COLO668 (cell line): ENCODE results near the gene SLC35F6.
"Not testable (repeated sequence)": the region's sequence is repeated elsewhere in the genome, so short reads cannot be mapped to it uniquely, and the experiment has no call there.

Source experiments
- DNase-seq: peaks from one replicate; lab custom pipeline; 2025; ENCODE audit not compliant: unreplicated experiment; lab: John Stamatoyannopoulos, UW

The SLC35F6 gene

DNA sequence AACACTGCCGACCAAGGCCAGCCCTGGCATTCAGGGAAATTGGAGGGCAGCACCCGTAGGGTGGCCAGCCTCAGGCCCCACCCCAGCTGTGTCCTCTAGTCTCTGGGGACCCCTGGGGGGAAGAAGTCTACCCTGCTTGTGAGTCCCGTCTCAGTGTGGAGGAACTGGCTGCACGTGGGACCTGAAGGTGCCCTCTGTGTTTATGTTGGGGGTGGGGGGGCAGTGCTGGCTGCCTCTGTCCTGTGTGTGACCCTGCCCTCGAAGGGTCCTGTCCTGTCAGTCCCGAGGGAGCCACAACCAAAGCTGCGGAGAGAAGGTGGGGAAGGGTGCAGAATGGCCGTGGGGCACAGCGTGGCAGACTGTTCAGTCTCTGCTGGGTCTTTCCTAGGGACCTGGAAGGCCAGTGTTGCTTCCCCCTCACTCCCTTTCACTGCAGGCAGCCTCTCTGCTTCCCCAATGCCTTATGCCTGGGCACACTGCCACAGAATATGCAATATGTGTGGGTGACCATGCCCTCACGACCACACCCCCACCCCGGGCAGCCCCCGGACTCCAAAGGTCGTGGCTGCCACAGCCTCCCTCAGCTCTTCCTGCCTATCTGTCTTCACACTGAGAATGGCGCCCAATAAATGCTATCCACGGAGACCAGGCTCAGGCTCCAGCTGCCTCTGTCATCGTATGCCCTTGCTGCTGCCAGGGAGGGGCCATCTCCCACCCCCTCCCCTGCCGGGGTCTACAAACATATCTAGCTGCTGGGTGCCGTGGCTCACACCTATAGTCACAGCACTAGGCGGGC, 33.3 kb upstream of the SLC35F6 start:
- DNase-seq = no peak

DNA sequence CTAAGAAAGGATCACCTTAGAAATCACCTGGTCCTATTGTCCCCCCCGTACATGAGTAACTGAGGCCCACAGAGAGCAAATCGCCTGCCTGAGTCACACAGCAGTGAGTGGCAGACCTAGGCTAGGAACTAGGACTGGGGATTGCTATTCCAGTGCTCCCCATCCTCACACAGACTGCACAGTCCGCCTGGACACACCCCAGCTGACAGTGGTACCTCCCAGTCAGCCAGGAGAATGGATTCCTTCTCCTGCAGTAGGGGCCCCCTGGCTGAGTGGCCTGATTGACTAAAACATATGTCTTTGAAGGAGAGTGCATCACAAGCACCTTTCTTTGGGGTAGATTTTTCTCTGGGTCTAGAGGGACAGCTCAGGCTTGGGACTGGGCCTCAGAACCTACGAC, 32.4 kb upstream of the SLC35F6 start:
- no peak for DNase-seq

DNA sequence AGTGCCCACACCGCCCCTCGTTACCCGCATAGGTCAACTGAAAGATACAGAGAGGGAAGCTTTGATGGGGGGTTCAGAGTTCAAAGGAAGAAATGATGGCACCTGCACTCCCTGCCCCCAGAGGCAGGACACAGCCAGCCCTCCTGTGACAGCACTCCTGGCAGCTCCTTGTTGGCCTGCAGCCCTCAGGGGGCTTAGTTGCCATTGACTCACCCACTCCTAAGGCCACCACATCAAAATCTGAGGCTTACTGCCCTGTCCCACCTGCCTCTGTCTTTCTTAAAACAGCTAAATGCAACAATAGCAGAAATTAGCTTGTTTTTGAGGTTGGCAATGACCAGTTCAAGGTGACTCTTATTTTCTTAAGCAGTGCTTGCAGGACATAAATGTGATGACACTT, 31.6 kb upstream of the SLC35F6 start:
- DNase-seq = no peak

DNA sequence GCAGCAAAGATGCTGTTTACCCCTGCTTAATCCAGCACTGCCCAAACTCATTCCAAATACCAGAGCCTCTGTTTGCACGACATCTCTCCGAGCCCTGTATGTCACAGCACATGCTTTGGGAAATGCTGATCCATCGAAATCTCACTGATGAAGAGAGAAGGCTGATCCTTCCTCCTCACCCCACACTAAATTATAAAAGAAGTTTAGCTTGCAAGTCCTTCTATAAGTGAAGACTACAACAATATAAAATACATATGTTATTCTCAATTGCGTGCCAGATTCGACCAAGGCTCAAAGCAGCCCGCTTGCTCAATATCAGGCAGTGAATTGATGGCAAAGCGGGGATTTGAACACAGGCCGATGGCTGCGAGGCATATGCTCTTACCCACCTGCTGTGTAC, 30.7 kb upstream of the SLC35F6 start:
- DNase-seq = no peak

DNA sequence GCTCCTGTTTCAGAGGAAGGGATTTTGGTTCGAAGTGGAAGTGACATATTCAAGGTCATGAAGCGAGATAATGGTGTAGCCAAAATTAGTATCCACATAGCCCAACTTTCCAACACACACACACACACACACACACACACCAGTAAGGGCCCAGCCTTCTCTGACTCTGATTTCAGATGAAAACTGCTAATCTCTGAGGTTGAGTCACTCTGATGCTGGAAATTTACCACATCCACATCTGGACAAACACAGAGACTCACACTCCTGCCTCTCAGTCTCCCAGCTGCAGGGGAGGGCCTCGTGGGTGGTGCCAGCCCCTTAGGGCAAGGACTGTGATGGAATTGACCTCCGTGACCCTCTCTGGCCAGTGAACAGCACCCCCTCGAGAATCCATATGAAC, 29.0 kb upstream of the SLC35F6 start:
- no peak for DNase-seq

DNA sequence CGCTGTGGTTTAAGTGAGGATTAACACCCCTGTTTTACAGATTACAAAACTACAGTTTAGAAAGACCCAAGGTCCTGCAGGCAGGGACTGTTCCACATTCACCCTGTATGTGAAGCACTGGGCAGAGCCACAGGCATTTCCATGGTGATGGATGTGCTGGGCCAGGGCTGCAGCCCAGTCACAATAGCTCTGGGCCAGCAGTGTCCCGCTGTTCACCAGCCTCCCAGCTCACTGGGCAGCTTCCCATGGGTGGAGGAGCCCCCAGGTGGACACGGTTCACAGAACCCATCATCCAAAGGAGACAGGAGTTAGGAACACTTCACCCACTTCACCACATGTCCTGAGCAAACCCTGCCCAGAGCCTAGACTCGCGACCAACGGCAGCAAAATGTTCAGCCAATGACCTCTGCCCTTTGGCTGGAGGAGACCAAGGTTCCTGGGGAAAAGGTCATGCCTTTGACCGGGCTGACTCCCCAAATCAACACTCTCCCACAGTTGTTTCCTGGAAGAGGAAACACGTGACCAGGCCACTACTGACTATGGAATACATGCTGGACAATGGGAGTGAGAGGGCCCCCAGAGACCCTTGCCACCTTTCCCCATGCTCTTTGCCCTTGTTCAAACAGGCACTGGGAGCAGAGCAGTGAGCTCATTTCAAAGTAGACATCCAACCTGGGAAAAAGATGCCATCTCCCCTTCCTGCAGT, 28.0 kb upstream of the SLC35F6 start:
- no peak for DNase-seq

DNA sequence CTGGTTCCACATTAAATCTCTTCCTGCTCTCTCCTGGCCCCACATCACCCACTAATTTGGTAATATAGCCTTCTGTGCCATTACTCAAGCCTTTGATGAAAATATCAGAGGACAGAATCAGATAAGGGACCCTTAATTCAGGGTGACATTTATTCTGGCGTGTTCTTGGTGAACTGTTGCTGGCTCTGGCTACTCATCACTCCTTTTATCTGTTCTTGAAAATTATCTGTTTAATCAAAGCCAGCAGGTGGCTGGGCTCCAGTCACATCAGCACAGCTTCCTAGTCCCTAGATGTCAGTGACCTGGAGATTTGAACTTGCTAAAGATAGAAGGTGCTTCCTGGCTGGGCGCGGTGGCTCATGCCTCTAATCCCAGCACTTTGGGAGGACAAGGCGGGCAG, 26.9 kb upstream of the SLC35F6 start:
- no peak for DNase-seq

DNA sequence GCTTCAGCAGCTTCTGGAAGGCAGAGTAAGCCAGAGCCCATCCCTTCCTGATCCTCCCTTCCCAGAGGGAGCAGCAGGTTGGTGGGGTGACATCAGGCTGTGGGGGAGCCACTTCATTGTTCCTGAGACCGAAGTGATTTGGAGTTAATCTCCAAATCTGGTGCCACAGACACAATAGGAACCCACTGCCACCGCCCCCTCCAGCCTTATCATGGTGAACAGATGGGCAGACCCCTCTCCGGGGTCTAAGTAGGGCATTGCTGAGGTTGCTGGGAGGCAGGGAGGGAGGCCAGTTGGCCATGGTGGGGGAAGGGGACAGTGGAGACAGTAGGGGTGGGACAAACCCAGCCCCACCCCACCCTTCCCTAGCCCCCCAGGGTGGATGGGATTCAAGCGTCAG, 25.6 kb upstream of the SLC35F6 start:
- DNase-seq = no peak

DNA sequence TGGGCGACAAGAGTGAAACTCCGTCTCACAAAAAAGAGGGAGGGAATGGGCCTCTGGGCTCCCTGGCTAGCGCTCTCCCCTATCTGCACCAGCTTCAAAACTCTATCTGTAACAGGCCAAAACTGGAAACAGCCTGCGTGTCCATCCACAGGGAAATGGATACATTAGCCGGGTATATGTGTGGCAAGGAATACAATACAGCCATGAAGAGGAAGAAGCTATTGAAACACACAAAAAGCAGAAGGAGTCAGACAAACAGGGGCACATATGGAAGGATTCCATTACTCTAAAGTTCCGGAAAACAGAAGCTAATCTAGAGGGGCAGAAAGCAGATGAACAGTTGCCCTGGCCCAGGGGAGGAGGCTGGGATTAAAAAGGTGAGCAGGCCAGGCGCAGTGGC, 24.6 kb upstream of the SLC35F6 start:
- DNase-seq = no peak

DNA sequence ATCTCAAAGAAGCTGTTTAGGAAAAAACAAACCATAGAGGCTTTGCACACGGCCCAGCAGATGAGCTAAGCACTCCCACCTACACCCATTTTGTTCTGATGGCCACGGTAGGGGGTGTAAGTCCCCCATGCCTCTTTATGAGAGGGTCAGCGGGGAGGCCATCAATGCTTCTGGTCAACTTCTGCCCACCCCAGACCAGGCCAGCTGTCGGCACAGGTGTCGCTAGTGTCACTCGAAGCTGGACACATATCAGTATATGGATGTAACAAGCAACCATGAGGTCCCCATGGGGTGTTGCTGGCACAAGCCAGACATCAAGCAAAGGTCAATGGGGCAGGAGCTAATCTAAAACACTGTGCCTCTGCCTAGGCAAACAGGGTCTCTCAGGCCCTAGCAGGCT, 23.7 kb upstream of the SLC35F6 start:
- no peak for DNase-seq

DNA sequence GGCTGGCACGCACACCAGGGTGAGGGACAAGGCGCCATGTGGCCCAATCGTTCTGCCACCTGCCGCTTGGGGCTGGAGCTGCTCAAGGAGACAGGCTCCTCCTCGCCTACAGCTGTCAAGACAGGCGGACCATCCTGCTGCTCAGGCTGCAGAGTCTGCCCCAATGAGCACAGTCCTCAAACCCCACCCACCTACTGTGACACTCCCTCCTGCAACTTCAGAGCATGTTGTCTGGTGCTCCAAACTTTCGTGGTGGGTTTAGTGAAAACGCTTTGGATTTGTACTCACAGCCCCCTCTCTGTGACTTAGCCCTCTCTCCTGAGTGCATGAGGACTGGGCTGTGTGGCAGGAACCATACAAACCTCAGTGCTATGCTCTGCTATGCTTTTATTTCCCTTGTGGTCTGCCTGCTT, 23.2 kb upstream of the SLC35F6 start:
- no peak for DNase-seq

DNA sequence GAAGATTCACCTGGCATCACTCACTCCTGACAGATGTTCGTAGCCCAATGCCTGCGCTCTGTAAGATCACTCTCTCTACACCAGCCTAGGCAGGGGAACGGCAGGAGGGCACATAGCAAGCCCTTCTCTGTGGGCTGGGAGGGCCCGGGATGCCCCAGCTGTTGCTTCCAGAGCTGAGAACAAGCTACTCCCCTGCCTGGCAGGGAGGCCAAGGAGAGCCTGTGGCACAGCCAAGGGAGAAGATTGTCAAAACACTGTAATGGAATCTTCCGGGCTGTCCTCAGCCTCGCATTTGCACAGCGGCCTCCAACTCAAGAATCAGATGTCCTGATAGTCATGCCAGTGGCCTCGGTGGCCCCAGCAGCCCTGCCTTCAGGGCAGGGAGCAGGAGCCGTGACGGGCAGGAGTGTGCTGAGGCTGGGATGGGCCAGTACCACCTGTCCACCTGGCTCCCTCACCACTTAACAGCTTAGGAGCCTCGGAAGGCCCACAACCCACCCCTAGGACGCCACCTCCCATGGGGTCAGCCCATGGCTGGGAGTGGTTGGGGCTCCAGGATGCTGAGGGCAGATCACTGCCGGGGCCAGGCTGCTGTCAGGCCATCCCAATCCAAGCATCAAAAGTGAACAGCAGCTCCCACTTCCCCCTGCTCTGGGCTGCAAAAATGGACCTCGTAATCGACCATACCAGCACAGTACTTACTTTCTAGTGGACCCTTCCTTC, 21.9 kb upstream of the SLC35F6 start:
- DNase-seq = no peak

DNA sequence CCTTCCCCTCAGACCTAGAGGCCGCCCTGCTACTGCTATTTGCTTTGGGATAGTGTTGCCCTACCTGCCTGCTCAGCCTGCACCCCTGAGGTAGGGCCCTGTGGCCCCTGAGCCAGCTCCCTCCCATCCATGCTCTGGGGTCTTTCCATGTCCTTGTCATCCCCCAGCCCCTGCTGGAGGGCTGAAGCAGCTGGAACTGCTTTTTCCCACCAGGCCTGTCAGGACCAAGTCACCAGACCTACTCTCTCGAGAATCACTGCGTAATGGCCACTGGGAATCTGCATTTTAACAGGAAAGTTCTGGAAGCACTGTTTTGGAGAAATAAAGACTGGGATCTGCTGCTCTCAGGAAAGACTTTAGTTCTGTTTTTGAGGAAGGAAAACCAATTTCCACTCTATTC, 20.2 kb upstream of the SLC35F6 start:
- DNase-seq = no peak

DNA sequence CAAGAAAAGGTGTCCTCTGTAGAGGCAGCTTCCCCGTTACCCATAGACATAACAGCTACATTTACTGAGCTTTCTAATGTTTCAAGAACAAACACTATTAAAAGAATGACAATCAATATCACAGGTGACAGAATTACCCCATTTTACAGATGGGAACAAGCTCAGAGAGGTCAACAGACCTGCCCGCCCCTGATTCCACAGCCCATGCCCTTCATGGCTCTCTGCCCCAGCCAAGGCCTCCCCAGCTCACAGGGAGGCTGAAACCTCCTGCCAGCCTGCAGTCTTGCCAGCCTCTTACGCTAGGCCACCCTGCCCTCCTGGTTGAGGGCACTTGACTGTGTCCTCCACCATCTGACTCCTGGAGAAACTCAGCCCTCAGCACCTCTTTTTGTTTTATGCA, 19.1 kb upstream of the SLC35F6 start:
- no peak for DNase-seq

DNA sequence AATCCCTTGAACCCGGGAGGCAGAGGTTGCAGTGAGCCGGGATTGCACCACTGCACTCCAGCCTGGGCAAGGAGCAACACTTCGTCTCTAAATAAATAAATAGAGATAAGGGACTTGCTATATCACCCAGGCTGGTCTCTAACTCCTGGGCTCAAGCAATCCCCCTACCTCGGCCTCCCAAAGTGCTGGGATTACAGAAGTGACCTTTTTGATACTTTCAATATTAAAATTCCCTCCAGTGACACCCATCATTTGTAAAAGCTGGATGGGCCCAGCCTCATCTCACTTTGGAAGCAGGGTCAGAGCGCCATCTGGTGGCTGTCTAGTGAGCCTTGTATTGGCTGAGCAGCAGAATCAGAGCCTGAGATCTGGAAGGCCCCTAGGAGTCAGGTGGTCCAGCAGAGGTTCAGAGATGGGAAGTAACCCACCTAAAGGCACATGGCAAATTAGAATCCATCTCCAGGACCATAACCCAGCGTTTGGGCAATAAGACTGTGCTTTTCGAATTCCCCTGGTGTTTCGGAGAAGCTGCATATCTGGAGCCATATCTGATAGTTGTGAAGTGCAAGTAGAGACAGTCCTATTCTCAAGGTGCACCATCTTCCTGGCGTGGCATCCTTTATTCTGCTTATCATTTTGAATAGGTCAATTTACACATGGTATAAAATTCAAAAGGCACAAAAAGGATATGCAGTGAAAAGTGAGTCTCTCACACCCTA, 18.3 kb upstream of the SLC35F6 start:
- peak; percentile 79 for DNase-seq

DNA sequence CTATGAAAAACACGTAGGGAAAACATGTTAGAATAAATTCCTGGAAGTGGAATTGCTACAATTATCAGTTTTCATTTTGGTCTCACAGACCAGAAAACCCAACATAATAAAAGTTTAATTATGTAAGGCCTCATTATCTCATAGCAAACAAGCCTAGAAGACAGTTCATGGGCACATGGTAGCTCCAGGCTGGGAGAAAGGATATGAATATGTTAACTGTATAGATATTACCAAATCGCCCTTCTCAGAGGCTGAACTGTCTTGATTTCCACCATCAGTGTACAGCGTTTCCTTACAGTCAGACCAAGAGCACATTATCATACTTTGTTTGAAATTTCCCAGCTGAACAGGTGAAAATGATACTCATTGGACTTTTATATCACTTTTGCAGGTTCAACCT, 17.1 kb upstream of the SLC35F6 start:
- DNase-seq = no peak

DNA sequence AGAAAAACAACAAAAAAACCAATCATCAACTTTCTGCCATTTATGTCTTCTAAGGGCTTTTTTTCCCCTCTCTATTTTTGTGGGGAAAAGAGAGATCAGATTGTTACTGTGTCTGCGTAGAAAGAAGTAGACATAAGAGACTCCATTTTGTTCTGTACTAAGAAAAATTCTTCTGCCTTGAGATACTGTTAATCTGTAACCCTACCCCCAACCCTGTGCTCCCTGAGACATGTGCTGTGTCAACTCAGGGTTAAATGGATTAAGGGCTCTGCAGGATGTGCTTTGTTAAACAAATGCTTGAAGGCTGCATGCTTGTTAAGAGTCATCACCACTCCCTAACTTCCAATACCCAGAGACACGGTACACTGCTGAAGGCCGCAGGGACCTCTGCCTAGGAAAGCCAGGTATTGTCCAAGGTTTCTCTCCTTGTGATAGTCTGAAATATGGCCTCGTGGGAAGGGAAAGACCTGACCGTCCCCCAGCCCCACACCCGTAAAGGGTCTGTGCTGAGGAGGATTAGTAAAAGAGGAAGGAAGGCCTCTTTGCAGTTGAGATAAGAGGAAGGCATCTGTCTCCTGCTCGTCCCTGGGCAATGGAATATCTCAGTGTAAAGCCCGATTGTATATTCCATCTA, 14.2 kb upstream of the SLC35F6 start:
- DNase-seq = not testable (repeated sequence)

DNA sequence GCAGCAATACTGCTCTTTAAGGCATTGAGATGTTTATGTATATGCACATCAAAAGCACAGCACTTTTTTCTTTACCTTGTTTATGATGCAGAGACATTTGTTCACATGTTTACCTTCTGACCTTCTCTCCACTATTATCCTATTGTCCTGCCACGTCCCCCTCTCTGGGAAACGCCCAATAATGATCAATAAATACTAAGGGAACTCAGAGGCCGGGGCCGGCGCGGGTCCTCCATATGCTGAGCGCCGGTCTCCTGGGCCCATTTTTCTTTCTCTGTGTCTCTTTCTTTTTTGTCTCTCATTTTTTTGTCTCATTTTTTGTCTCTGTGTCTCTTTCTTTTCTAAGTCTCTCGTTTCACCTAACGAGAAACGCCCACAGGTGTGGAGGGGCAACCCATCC, 13.6 kb upstream of the SLC35F6 start:
- DNase-seq = not testable (repeated sequence)

DNA sequence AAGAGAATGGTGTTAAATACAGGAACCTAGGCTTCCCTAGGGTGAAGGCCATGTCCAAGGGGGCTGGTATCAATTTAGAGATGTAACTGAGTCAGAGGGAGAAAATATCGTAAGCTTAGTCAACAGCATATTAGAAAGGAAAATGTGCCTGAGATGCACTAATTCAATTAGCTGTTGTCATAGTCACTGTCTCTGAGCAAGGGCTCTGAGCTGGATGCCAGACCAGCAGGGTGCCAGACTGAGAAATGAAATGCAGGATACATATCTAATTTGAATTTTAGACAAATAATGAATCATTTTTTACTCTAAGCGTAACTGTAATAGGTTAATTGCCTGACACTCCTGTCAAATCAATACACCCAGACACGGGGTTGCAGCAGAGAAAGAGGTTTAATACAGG, 11.4 kb upstream of the SLC35F6 start:
- no peak for DNase-seq

DNA sequence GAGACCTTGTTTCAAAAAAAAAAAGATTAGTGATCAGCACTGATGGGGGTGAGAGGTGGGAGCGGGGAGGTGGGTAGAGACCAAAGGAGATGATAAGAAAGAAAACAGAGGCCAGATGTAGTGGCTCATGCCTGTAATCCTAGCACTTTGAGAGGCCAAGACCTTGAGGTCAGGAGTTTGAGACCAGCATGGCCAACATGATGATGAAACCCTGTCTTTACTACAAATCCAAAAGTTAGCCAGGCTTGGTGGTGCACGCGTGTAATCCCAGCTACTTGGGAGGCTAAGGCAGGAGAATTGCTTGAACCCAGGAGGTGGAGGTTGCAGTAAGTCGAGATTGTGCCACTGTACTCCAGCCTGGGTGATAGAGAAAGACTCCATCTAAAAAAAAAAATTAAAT, 9.5 kb upstream of the SLC35F6 start:
- DNase-seq = no peak
